Stimulated activated CD4-positive, alpha-beta T cell treated with anti-CD3 and anti-CD28 coated beads, Interleukin-4, amount 100 ng/mL, for 24 hours (primary cell): Measurements from ENCODE around the gene OR2T2.
"Not testable (repeated sequence)": the region's sequence is repeated elsewhere in the genome, so short reads cannot be mapped to it uniquely, and the experiment has no call there.

Experiments used
- DNase-seq: peaks from one replicate; pipeline ENCODE4 v3.0.0-alpha.2; 2020

OR2T2 gene, protein sequence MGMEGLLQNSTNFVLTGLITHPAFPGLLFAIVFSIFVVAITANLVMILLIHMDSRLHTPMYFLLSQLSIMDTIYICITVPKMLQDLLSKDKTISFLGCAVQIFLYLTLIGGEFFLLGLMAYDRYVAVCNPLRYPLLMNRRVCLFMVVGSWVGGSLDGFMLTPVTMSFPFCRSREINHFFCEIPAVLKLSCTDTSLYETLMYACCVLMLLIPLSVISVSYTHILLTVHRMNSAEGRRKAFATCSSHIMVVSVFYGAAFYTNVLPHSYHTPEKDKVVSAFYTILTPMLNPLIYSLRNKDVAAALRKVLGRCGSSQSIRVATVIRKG

DNA sequence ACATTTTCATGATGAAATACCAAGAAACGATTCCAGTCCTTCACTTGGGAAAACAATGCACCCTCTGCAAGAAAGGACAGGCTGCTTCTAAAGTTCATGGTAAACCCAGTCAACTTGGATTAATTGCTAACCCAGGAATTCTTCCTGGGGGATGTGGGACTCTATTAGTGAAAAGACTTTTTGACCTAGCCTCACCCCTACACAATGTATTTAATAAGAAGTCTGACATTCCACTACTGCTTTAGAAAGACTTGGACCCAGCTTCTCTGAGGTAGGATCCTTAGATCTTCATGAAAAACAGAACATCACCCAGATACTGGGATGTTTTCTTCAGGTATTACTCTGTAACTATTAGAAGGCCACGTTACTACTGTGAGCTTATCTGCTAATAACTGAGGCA, at the start of gene OR2T2:
TSS of gene OR2T2 (plus strand) at position 239 of the 400 bp plus-strand sequence. CDS start 7,161 bp downstream, outside the sequence.
- DNase-seq: not testable (repeated sequence)

DNA sequence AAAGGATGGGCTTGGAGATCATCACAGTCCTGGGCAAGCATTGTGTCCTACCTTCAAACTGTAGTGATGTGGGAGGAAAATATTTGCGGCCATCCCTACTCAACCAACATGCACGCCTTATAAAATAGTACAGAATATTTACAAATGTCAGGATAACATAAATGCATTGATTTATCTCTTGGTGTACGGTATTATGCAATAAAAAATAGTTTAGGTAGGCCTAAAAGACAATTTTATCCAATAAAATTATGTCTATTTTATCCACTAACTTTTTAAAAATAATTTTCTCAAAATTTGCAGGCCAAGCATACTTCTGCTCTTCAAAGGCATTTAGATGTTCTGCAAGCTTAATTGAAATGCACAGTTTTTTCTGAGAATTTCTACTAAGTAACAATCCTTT, 42.7 kb upstream of the OR2T2 start, which contains the start of gene OR2T1:
TSS of gene OR2T1 (plus strand) at position 301 of the 400 bp plus-strand sequence. CDS start 3,100 bp downstream, outside the sequence.
- no peak for DNase-seq

DNA sequence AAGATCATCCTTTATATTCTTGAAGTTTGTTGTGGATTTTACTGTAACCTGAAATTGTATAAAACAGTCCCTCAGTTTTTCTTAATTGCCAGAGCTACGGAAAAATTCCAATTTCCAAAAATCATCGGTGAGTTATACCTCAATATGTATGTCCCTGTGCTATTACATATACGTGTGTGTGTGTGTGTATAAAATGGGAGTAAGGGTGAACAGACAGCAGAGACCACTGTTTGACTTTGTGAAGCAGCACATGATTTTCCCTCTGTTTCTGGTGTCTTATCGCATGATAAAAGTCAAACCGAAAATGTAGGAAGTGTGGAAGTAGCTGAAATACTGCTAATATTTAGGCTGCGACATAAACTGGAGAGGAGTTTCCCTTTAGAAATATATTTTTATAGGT, 41.4 kb upstream of the OR2T2 start:
- DNase-seq: no peak

DNA sequence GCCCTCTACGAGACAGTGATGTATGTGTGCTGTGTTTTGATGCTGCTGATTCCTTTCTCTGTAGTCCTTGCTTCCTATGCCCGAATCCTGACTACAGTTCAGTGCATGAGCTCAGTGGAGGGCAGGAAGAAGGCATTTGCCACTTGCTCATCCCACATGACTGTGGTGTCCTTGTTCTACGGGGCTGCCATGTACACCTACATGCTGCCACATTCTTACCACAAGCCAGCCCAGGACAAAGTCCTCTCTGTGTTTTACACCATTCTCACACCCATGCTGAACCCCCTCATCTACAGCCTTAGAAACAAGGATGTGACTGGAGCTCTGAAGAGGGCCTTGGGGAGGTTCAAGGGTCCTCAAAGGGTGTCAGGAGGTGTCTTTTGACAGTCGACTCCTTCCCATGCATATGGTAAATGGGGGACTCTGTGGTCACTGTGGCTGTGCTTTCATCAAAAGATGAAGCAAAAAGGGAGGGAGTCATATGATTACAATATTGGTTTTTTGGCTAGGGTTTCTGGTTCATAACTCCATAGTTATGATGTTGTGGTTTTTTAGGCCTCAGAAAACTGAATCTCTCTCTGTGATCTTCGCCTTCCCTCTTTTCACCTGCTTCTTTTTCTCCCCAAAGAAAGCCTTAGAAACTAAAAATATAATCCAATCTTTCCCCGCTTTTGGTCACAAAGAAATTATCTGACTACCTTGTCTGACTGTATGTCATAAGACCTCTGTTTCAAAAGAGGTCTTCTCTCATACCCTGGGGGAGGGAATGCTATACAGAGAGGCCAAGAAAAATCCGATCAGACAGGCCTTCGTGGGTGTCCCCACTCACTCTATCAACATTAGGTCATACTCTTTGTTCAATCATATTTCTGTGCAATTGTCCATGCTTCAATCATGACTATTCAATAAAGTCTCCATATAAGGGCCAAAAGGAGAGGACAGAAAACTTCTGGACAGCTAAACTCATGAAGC, 38.4 kb upstream of the OR2T2 start:
- DNase-seq: no peak

DNA sequence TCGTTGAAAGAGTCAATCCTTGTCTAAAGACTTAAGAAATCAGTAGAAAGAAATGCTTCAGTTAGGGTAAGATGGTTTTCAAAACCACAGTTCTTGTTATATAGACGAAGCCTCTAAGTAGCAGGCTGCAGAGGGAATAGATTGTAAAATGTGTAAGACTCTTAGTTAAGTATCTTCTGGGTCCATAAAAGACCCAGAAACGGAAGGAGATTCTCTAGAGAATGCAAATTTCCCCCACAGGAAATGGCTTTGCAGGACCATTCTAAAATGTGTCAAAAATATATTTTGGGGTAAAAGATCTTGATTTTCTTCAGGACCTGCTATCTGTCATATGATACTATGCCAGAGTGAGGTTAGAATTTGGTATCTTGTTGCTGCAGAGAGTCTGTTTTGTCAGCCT, 29.2 kb upstream of the OR2T2 start:
- no peak for DNase-seq

DNA sequence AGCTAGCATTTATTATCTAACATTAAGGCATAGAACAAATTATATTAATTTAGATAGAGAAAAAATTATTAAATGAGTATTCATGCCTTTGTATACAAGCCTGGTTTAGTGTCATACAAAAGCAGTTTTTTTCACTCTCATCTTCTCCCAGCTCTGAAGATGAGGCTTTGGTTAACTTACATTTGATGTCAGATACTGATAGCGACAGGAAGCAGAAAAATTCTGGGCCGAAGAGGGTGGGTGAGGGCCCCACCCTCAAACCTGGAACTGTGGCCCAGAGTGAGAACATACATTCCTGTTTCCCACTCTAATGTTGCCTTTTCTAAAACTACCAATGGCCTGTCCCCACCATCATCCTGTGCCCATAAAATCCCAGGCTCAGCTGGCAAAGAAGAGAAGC, 27.6 kb upstream of the OR2T2 start:
- DNase-seq: no peak

DNA sequence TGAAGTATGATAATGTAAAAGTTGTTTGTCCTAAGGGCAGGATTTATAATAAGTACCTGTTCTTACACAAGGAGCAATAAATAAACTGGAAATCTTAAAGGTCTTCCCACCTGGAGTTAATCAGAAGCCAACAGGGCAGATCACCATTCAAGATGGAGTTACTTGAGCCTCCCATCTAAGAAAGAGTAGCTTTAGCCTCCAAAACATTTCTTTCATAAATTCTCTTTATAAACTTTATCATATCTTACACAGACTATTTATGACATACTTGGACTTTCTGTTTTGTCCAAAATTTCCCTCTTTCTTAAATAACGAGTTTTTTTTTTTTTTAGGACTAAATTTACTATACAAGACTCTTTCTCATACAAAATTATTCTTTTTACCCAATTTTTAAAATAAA, 24.1 kb upstream of the OR2T2 start:
- DNase-seq: no peak

DNA sequence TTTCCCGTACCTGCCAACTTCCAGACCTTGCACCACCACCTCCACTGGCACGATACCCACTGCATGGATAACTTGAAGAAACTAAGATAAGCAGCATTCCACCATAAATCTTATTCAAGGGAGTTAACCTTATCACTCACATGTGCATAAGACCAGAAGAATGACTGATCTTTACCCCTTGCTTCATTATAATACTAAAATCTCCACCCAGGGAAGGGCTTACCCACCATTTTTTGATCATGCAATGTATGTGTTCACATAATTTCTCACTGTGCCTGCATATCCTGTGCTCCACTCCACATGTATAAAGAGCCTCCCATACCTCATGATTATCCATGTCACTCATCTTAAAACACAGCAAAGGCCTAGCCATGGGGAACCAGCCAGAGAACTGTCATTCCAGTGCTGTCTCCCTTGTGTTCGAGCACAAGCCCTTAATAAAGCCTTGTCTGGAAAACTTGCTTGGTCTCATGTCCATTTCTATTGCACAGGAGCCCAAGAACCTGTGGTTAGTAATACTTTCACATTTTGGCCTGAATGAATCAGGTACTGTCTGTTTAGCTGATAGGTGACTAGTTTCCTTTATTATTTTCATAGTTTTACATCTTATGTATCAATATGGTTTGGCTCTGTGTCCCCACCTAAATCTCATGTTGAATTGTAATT, 17.8 kb upstream of the OR2T2 start:
- DNase-seq: not testable (repeated sequence)

DNA sequence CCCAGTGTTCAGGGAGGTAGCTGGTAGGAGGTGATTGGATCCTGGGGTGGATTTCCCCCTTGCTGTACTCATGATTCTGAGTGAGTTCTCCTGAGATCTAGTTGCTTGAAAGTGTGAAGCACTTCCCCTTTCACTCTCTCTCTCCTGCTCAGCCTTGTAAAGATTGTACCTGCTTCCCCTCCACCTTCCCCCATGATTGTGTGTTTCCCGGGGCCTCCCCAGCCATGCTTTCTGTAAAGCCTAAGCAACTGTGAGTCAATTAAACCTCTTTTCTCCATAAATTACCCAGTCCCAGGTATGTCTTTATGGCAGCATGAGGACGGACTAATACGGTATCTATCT, 17.3 kb upstream of the OR2T2 start:
- not testable (repeated sequence) for DNase-seq

DNA sequence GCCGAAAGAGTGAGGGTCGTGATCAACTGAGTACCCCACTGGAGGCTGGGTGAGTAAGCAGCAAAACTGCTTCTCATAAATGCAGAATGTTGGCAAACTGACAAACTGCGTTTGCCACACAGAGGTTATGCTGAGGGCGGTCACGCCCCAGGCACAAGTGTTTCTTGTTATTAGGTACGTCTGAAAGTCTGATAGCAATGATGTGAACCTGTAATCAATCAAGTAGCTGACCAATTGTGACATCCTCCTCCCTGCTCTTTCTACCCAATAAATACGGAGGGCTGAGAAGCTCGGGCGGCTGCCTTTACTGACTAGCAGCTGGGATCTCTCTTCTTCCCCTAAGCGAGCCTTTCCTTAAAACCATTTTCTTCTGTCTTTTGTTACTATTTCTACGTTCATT, 13.8 kb upstream of the OR2T2 start:
- DNase-seq: not testable (repeated sequence)

DNA sequence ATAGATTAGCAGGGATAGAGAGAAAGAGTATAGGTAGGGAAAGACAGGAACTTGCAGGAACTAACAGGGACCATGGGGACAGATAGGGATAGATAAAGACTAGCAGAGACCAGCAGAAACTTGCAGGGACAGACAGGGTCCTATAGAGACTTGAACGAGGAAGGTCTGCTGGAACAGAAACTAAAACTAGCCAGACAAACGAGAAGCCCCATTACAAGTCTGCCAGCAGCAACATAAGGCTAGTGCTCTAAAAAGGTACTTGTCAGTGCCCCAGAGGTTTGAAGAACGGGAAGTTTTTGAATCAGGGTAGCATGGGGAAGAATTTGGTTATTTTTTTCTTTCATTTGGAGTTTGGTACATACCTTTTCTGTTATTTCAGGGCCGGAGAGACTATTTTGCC, 13.2 kb upstream of the OR2T2 start:
- DNase-seq: not testable (repeated sequence)

DNA sequence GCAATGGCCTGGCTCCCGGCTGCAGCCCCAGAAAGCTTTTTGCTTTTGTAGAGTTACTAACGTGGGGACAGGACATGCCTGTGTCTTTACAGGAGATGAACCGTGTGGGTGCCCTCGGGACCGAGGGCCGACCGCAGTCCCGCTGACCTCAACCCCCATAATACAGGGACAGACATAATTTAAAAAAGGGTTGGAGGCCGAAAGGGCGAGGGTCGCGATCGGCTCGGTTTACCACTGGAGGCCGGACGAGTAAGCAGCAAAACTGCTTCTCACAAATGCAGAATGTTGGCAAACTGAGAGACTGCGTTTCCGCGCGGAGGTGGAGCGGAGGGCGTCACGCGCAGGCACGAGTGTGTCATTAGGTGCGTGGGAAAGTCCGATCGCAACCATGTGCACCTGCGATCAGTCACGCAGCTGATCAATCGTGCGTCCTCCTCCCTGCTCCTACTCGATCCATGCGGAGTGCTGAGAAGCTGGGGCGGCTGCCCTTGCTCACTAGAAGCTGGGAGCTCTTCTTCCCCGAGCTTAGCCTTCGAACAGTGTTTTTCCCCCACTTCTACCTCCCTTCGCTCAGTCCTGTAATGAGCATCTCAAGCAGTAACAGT, 11.5 kb upstream of the OR2T2 start:
- DNase-seq: not testable (repeated sequence)

DNA sequence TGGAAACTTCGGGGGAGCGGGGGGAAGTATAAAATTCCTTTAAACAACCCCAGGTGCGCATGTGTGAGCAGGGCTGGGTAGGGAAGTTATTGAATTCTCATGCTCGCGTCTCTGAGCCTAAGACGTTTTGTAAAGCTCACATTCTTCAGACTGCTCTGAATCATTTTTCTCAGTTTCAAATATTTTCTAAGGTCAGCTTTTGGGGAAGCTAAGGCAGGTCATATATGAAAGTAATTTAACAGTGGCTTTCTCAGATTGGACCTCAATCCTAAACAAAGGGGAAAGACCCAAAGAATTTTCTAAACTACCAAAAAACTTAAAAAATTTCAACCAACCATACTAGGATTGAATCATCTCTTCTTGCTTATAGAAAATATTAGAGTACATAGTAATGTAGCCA, 10.5 kb upstream of the OR2T2 start:
- not testable (repeated sequence) for DNase-seq

DNA sequence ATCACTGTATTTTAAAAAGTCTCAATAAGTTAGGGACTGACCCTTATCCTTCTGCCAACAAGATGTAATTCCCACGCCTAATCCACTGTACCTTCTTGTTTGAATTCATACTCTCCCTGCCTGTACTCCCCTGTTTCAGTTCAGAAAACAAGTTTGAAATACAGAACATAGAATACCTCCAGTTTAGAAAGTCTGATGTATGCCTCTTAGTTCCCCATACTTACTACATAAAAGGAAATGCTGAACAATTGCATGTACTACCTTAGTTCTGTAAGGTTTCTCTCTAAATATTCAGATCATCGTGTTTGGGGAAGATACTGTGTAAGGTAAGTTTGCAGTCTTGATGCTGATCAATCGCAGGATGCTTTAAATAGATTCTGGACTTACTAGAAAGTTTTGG, 9.1 kb upstream of the OR2T2 start:
- not testable (repeated sequence) for DNase-seq

DNA sequence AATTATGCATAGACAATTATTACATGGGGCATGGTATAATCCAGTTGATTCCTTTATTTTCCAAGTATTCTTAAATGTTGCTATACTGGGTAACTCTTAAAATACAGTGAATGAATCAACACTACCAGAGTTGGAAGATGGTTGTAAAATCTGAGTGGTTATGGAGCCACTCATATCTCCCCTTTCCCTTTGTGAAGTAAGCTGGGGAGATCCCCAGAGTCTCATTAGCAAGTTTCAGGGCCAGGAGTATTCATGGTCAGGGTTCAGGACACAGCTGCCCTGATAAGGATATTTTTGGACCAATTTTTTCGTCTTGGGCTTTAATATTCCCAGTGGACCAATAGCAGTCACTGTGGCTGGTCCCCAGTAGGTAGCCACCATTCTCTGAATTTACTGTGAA, 6.8 kb upstream of the OR2T2 start:
- not testable (repeated sequence) for DNase-seq

DNA sequence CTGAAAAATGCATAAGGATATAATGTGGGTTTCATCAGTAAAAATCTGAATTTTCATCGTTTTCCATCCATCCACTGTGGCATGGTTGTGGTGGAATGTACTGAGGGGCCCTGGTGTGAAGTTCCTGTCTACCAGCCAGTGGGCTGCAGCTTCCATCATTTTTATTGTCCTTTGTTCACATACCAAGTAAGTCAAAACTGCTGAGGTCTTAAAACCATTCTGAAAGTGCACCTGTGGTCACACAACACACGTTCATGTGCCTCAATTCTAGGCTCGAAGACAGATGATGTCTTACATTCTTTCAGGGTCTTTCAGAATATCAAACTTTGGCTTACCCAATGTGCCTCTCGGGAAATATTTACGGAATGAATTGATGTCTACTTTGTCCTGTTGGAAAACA, 6.2 kb upstream of the OR2T2 start:
- DNase-seq: not testable (repeated sequence)

DNA sequence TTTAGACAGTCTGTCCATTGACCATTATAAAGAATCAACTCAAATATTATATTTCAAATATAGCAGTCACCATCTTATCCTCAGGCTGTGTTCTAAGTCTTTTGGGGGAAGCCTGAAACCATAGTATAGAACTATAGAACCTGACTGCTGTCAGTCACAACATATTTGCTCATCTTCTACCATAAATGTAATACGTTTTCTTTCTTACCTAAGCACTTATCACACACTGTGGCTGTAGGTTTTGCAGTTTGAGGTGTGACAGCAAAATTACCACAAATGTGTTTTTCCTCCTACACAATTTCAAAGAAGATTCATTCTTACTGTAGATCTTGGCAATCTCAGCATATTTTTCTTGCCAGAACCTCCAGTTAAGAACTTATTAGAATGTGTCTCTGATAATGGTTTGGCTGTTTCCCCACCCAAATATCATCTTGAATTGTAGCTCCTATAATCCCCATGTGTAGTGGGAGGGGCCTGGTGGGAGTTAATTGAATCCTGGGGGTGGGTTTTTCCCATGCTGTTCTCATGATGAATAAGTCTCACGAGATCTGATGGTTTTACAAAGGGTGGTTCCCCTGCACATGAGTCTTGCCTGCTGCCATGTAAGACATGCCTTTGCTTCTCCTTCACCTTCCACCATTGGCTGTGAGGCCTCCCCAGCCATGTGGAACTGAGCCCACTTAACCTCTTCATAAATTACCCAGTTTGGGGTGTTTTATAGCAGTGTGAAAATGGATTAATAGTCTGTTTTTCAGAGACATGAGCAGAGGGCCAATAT, 2.7 kb upstream of the OR2T2 start:
- DNase-seq: not testable (repeated sequence)

DNA sequence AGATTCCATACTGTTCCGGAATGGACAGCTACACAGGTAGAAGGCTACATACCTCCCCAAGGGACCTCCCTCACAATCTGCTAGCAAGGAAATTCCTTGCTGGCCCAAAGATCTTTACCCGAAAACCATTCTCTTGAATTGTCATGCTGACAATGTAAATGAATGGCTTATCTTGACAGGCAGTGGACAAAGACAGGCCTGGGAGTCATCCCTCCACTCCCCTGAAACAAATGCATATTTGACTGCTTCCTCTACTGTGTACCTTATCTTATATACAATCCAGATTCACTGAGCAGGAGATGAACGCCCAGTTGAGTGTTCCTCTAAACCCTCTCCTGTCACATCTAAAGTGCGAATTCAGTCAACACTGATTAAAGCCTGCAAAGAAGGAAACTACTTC, 834 bp upstream of the OR2T2 start:
- DNase-seq: not testable (repeated sequence)

DNA sequence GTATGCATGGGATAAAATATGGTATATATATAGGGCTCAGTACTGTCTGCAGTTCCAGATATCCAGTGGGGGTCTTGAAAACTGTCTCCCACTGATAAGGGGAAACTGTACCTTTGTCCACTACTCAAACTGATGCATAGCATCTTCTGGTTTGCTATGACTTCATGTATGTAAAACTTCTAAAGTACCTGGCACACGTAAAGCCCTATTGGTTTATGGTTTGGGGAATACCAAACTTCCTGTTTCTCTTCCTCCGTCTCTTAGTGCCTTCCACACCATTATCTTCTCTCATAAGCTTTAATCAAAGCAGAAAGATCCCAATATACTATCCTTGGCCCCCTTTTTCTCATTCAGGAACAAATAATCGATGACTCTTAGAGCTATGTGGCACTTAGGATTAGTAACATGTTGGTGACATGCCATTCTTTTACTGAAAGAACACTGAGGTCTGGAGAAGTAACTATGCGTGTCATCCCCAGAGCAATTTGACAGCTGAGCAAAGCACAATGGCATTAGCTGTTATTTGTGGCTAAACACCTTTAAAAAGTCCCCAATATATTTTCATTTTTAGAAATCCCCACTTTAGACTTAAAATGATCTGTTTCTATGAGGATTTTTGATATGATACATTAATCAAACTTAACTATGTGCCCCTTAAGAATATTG, 3.1 kb downstream of the OR2T2 start:
- DNase-seq: not testable (repeated sequence)

DNA sequence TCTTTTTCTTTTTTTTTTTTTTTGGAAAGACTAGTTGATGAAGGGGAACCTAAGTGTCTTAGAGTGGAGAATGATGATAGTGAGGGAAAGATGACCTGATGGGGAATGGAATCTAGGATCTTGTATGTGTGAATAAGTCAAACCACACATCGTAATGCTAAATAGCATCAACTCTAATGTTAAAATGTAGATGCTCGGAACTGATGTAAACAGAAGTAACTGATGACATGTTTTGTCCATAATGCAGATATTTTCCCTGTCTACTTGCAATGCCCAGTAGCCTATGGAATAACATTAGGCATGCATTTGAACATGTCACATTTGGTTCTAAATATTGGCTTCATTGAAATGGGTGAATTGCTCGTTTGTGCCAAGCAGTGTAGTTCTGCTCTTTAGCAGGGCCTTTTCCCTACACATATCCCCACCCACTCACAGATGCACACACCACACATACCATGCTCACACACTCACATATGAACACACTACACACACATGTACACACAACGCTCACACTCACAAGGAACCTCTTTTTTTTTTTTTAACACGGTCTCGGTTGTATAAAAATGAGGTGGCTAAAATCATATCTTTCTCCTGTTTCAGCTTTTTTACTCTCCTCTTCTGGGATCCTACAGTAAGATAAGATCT, 4.5 kb downstream of the OR2T2 start:
- DNase-seq: not testable (repeated sequence)
